ENCODE data around the gene RPS15.

GRCh38 chr19:1446713-1447481 lies 8.7 kb downstream of the RPS15 start:
- no peak for TF ChIP-seq POLR2A (IDR thresholded peaks at IDR 0.05; ENCODE audit: low read depth, low read length)
- no peak for TF ChIP-seq SPI1 (IDR thresholded peaks at IDR 0.05; ENCODE audit: low read depth, low read length)
- no peak for TF ChIP-seq TAF1 (IDR thresholded peaks at IDR 0.05; ENCODE audit: low read depth, low read length)
- TF ChIP-seq PAX5 (IDR thresholded peaks at IDR 0.05; ENCODE audit: insufficient read depth, low read length, severe bottlenecking), result no peak
- TF ChIP-seq POLR2AphosphoS5 (IDR thresholded peaks at IDR 0.05; ENCODE audit: low read depth, low read length), result no peak
- no peak for TF ChIP-seq POU2F2 (IDR thresholded peaks at IDR 0.05; ENCODE audit: low read depth, low read length)

All from GM12891 (cell line).